Nephron (organoid): ENCODE data around the gene QRICH2.
"Not testable (repeated sequence)": the region's sequence is repeated elsewhere in the genome, so short reads cannot be mapped to it uniquely, and the experiment has no call there.

Source experiments
- H3K27ac Mint-ChIP-seq, 3 experiments: 2 replicates each; pipeline ENCODE4 v1.8.0; 2020; ENCODE audit warnings: mixed read lengths in 3 of 3, mild to moderate bottlenecking in 2 of 3, moderate library complexity in 1 of 3
- H3K27me3 Mint-ChIP-seq: 2 replicates; pipeline ENCODE4 v1.8.0; 2021; ENCODE audit warnings: low read depth, mild to moderate bottlenecking, moderate library complexity, mixed read lengths
- H3K36me3 Mint-ChIP-seq: 2 replicates; pipeline ENCODE4 v1.8.0; 2020; ENCODE audit warnings: low read depth, mixed read lengths
- H3K4me1 Mint-ChIP-seq: 2 replicates; pipeline ENCODE4 v1.8.0; 2020; ENCODE audit warnings: mixed read lengths
- H3K4me3 Mint-ChIP-seq, 3 experiments: 2 replicates each; pipeline ENCODE4 v1.8.0; 2020; ENCODE audit warnings: mild to moderate bottlenecking in 3 of 3, mixed read lengths in 3 of 3, moderate library complexity in 2 of 3
- H3K9me3 Mint-ChIP-seq: 2 replicates; pipeline ENCODE4 v1.8.0; 2020; ENCODE audit warnings: mixed read lengths
- TF ChIP-seq, protein P1 (sequence below), 3 experiments: fragments of 200-600 bp; sonication (generic); IDR thresholded peaks; one replicate each; pipeline ENCODE4 v1.5.0; 2021; ENCODE audit warnings: antibody characterized with exemption in 3 of 3; ENCODE audit not compliant: unreplicated experiment in 3 of 3

QRICH2 gene

DNA sequence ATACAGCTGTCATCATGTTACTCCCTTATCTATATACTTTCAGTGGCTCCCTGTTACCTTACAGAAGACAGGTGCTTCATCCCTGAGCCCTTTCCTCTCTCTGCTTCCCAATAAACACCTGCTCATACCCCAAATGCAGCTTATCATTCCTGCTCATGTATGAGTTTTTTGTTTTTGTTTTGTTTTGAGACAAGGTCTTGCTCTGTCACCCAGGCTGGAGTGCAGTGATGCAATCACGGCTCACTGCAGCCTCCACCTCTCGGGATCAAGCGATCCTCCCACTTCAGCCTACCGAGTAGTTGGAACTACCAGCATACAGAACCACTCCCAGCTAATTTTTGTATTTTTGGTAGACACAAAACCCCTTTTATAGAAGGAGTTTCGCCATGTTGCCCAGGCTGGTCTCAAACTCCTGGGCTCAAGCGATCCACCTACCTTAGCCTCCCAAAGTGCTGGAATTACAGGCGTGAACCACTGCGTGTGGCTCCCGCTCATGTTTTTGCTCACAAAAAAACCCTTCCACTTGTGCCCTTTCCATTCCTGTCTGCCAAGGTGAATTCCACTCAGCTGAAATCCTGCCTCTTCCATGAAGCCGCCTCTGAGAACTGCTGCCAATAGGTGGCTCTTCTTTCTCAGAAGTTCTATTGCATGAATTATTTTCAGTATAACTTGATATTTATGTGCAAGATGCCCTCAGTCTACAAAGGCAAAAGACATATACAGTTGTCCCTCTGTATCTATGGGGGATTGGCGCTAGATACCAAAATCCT is 59.9 kb downstream of the QRICH2 start:
- Mint-ChIP-seq H3K9me3 (no peaks in the 10 kb centered on the region), H3K4me3 (no peak overlapping the region)
- TF ChIP-seq, protein P1, sequence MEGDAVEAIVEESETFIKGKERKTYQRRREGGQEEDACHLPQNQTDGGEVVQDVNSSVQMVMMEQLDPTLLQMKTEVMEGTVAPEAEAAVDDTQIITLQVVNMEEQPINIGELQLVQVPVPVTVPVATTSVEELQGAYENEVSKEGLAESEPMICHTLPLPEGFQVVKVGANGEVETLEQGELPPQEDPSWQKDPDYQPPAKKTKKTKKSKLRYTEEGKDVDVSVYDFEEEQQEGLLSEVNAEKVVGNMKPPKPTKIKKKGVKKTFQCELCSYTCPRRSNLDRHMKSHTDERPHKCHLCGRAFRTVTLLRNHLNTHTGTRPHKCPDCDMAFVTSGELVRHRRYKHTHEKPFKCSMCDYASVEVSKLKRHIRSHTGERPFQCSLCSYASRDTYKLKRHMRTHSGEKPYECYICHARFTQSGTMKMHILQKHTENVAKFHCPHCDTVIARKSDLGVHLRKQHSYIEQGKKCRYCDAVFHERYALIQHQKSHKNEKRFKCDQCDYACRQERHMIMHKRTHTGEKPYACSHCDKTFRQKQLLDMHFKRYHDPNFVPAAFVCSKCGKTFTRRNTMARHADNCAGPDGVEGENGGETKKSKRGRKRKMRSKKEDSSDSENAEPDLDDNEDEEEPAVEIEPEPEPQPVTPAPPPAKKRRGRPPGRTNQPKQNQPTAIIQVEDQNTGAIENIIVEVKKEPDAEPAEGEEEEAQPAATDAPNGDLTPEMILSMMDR (IDR thresholded peaks at IDR 0.05; ENCODE audit: unreplicated experiment in 3 of 3): no peak

DNA sequence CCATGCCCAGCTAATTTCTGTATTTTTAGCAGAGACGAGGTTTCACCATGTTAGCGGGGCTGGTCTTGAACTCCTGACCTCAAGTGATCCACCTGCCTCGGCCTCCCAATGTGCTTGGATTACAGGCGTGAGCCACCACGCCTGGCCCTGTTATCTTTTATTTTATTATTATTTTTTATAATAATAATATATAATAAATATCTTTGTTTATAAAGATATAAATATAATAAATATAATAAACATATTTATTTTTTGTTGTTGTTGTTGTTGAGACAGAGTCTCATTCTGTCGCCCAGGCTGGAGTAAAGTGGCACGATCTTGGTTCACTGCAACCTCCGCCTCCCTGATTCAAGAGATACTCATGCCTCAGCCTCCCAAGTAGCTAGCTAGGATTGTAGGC is 60.8 kb downstream of the QRICH2 start:
- H3K36me3 Mint-ChIP-seq: no peaks in the 10 kb centered on the region
- H3K9me3 Mint-ChIP-seq: no peaks in the 10 kb centered on the region
- H3K27me3 Mint-ChIP-seq: peaks cover 24% of the 10 kb centered on the region
- peaks cover 46% of the 10 kb centered on the region for H3K4me1 Mint-ChIP-seq
- peak overlapping the region in 1 of 3 experiments; percentile 35 for H3K27ac Mint-ChIP-seq
- no peak overlapping the region for H3K4me3 Mint-ChIP-seq
- TF ChIP-seq, protein P1 (IDR thresholded peaks at IDR 0.05; ENCODE audit: unreplicated experiment in 3 of 3): no peak

More for the DNA sequence above, 59.9 kb downstream of the QRICH2 start:
- H3K36me3 Mint-ChIP-seq: no peaks in the 10 kb centered on the region
- H3K4me1 Mint-ChIP-seq: peaks cover 44% of the 10 kb centered on the region
- H3K27ac Mint-ChIP-seq: peak overlapping the region; percentile 12 to 36 (median 35)
- H3K27me3 Mint-ChIP-seq: peaks cover 20% of the 10 kb centered on the region

DNA sequence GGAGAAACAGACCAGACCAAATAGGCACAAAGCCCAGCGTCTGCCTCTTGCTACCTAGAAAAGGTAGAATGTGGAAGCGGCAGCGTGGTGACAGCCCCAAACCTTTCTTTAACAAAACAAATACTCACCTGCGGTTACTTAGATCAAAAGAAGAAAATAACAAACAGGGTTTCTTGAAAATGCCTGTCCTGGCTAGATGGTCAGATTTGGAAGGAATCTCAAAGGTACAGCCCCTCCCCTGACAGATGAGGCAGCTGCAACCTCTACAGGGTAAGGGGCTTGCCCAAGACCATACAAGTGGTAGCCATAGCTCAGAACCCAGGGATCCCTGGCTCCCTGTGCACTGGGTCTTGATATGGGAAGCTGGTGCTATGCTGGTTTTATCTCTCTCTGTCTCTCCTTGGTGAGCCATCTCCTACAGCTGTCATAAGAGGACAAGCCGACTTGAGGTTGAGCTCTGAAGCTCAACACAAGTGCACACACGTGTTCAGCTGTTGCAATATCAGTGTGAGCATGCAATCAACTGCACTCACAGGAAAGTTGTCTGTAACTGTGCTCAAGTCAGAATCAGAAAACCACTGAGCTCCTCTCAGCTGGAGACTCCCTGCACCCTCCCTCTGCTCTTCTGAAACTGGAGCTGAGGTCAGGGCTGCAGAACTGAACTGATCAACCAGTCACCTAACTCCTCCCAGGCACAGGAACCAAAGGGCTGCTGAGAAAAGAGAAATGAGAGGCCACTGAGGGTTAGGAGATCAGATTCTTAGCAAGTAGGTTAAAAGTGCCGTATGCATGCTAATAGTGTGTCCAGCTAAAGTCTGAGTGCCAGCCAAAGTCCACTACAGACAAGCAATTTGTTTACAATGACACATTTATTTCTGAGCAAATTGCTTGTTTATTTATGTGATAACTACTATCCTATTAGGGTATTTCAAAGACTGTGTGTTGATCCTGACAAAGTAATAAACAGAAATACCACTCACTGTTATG is 61.7 kb downstream of the QRICH2 start:
- Mint-ChIP-seq H3K36me3 (no peaks in the 10 kb centered on the region), H3K4me3 (peak overlapping the region in 2 of 3 experiments; percentile 33 to 38), H3K9me3 (no peaks in the 10 kb centered on the region), H3K27me3 (peaks cover 17% of the 10 kb centered on the region), H3K27ac (peak overlapping the region; percentile 50 to 88 (median 73)), H3K4me1 (peaks cover 42% of the 10 kb centered on the region)
- TF ChIP-seq, protein P1 (IDR thresholded peaks at IDR 0.05; ENCODE audit: unreplicated experiment in 3 of 3): no peak

DNA sequence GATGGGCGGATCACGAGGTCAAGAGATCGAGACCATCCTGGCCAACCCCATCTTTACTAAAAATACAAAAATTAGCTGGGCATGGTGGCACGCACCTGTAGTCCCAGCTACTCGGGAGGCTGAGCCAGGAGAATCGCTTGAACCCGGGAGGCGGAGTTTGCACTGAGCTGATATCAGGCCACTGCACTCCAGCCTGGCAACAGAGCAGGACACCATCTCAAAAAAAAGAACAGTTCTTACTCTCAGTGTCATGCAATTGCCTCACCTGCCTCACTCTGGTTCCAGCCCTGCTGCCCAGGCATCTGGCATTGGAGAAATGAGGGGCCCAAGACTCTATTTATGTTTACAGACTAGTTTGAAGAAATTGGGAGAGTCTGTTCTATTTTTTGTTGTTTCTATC is 63.4 kb downstream of the QRICH2 start:
- H3K9me3 Mint-ChIP-seq, H3K36me3 Mint-ChIP-seq, H3K27ac Mint-ChIP-seq, H3K4me3 Mint-ChIP-seq: not testable (repeated sequence)
- Mint-ChIP-seq H3K27me3 (peaks cover 15% of the 10 kb centered on the region), H3K4me1 (peaks cover 48% of the 10 kb centered on the region)

DNA sequence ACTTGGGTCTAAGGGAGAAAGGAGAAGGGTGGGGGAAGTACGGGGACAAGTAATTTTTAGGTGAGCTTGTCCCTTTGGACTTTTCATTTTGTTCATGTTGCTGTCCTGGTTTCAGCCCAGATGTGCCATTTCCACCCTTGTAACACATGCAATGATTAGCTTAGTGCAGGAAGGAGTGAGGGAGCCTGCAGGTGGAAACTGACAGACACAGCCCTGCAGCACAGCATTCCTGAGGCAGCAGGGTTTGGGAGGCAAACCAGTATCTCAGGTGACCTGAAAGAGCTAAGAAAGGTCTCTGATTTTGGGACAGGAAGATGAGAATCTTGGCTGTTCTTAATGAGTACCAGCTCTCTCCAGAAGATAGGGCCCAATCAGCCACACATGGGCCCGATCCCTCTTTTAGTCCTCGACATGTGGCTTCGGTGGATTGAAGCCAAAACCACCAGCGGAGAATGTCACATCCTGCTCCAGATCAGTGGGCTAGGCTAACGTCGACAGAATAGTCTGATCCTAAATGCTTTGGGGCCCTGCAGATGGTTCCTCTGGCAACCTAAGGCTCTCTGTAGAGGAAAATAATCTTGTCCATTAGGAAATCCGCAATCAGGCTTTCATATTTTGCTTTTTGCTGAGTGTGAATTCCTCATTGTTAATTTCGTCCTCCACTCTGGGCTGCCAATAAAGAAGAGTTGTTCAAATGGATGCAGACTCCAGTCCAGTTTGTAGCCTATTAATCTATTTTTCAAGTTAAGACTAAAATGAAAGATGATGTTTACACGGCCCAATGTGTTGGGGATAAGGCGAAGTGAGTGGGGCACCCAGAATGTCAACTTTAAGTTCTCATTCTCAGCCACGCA is 64.0 kb downstream of the QRICH2 start:
- Mint-ChIP-seq H3K4me3 (peak overlapping the region in 2 of 3 experiments; percentile 20 to 57), H3K4me1 (peaks cover 48% of the 10 kb centered on the region), H3K9me3 (no peaks in the 10 kb centered on the region), H3K36me3 (no peaks in the 10 kb centered on the region), H3K27ac (peak overlapping the region in 1 of 3 experiments; percentile 33), H3K27me3 (peaks cover 19% of the 10 kb centered on the region)
- TF ChIP-seq, protein P1 (IDR thresholded peaks at IDR 0.05; ENCODE audit: unreplicated experiment in 3 of 3): no peak
